ENCODE data around the gene ZCCHC7. TPM values are rescaled to one million over a fixed set of nuclear protein-coding genes. Genes with fewer than 3 reads are reported as not detected.

Gene ZCCHC7
- total and polyA plus RNA-seq, 7 experiments from 2014 or later, result 26.1 to 47.1 (median 40.3) TPM

DNA sequence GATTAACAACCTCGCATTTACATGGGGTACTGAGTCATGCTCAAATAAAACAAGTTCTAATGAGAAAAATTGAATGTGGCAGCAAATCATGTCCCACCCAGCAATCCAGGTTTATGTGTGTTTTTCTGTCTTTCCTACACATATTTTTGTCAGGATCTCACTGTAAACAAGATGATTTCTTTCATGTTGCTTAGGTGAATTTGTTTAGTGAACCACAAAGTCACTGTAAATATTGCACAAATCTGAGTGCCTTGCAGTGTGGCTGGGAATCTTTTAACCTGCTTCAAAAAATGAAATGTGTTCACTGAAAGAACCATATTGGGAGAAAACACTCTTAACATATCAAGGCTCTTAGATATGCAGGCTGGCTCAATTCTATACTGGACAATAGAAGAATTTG, 23.1 kb upstream of the ZCCHC7 start:
- Histone ChIP-seq H3K4me3 (ENCODE audit: low read length) (no peak overlapping the region), H3K27me3 (ENCODE audit: control insufficient read depth in 2 of 2, insufficient read depth in 2 of 2, low read length in 2 of 2) (no peaks in the 10 kb centered on the region), H3K9me3 (ENCODE audit: control insufficient read depth in 2 of 3, low read length in 3 of 3) (no peaks in the 10 kb centered on the region), H3K36me3 (ENCODE audit: control insufficient read depth in 2 of 3, insufficient read depth in 3 of 3, low read length in 3 of 3) (no peaks in the 10 kb centered on the region), H3K4me1 (ENCODE audit: control insufficient read depth in 2 of 2, insufficient read depth in 2 of 2, low read length in 2 of 2) (no peaks in the 10 kb centered on the region), H3K27ac (ENCODE audit: low read depth, low read length) (no peak overlapping the region)
- DNase-seq (no peak), ATAC-seq (no peak)
- no peak overlapping the region for H3K4me3 Mint-ChIP-seq
- H3K27ac Mint-ChIP-seq, result no peak overlapping the region
- peaks cover 0 to 7% (median 0%) of the 10 kb centered on the region in 5 donors for H3K36me3 Mint-ChIP-seq
- no peaks in the 10 kb centered on the region for H3K9me3 Mint-ChIP-seq
- ChIA-PET CTCF (no interaction called here), POLR2A (no interaction called here)
- peaks cover 0 to 4% (median 0%) of the 10 kb centered on the region in 5 donors for H3K27me3 Mint-ChIP-seq
- intact Hi-C loops (cut with micrococcal nuclease), result no loop called here
- peaks cover 0 to 2% (median 0%) of the 10 kb centered on the region in 7 donors for H3K4me1 Mint-ChIP-seq

DNA sequence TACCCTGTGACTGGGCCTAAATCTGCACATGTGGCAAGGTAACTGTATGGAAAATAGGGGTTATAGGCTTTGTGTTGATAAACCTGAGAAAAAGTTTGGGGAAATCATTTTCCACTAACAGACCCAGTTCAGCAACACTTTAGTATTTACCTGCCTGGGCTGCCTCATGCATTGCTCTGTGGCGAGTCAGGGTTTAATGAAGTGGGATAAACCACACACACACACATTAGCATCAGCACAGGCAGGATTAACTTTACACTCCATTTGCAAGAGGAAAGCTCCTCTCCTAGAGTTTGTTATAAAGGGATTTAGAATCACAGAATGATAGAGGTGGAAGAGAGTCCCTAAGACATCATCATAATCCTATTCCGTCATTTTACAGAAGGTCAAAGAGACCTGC, 20.0 kb upstream of the ZCCHC7 start:
- H3K27me3 Mint-ChIP-seq, result peaks cover 0 to 14% (median 4%) of the 10 kb centered on the region in 5 donors
- no peak overlapping the region for H3K4me3 Mint-ChIP-seq
- no peaks in the 10 kb centered on the region for H3K27me3 ChIP-seq (ENCODE audit: control insufficient read depth in 2 of 2, insufficient read depth in 2 of 2, low read length in 2 of 2)
- H3K36me3 Mint-ChIP-seq, result peaks cover 0 to 7% (median 5%) of the 10 kb centered on the region in 5 donors
- ChIA-PET CTCF (interaction anchor here (0.6 kb wide), 1 partner anchor 19 kb away, joined by 7 read pairs; no protein-coding TSS in a partner anchor), POLR2A (no interaction called here)
- DNase-seq (no peak), ATAC-seq (no peak)
- intact Hi-C loops (cut with micrococcal nuclease), result no loop called here
- peaks cover 0 to 6% (median 0%) of the 10 kb centered on the region in 7 donors for H3K4me1 Mint-ChIP-seq
- no peak overlapping the region for H3K4me3 ChIP-seq (ENCODE audit: low read length)
- no peaks in the 10 kb centered on the region for H3K4me1 ChIP-seq (ENCODE audit: control insufficient read depth in 2 of 2, insufficient read depth in 2 of 2, low read length in 2 of 2)
- H3K27ac ChIP-seq (ENCODE audit: low read depth, low read length), result no peak overlapping the region
- H3K36me3 ChIP-seq (ENCODE audit: control insufficient read depth in 2 of 3, insufficient read depth in 3 of 3, low read length in 3 of 3), result no peaks in the 10 kb centered on the region
- H3K9me3 Mint-ChIP-seq, result peaks cover 0 to 2% (median 0%) of the 10 kb centered on the region in 11 donors
- no peaks in the 10 kb centered on the region for H3K9me3 ChIP-seq (ENCODE audit: control insufficient read depth in 2 of 3, low read length in 3 of 3)
- H3K27ac Mint-ChIP-seq, result no peak overlapping the region

DNA sequence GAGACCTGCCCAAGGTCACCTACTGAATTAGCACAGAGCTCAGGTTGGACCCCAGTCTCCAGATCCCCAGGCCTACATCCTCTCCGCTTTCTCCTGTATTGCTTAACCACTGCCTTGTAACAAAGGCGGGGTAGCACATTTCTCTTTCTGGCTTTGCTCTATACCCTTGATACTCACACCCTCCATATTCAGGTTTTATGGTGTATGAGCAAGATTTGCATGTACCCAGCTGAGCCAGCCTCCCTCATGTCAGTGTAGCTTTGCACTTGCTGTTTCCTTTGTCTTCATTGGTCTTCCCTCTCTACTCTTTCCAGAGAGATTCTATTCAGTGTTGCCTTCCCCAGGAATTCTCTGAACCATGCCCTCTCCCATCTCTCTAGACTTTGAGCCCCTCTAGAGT, 19.6 kb upstream of the ZCCHC7 start:
- Mint-ChIP-seq H3K27me3 (peaks cover 0 to 14% (median 4%) of the 10 kb centered on the region in 5 donors), H3K36me3 (peaks cover 0 to 7% (median 5%) of the 10 kb centered on the region in 5 donors), H3K9me3 (peaks cover 0 to 2% (median 0%) of the 10 kb centered on the region in 11 donors), H3K27ac (no peak overlapping the region), H3K4me1 (peaks cover 0 to 6% (median 0%) of the 10 kb centered on the region in 7 donors), H3K4me3 (no peak overlapping the region)
- intact Hi-C loops (cut with micrococcal nuclease), result no loop called here
- H3K27ac ChIP-seq (ENCODE audit: low read depth, low read length), result no peak overlapping the region
- H3K36me3 ChIP-seq (ENCODE audit: control insufficient read depth in 2 of 3, insufficient read depth in 3 of 3, low read length in 3 of 3), result no peaks in the 10 kb centered on the region
- no peaks in the 10 kb centered on the region for H3K4me1 ChIP-seq (ENCODE audit: control insufficient read depth in 2 of 2, insufficient read depth in 2 of 2, low read length in 2 of 2)
- H3K9me3 ChIP-seq (ENCODE audit: control insufficient read depth in 2 of 3, low read length in 3 of 3), result no peaks in the 10 kb centered on the region
- ChIA-PET POLR2A (no interaction called here), CTCF (no interaction called here)
- H3K27me3 ChIP-seq (ENCODE audit: control insufficient read depth in 2 of 2, insufficient read depth in 2 of 2, low read length in 2 of 2), result no peaks in the 10 kb centered on the region
- H3K4me3 ChIP-seq (ENCODE audit: low read length), result no peak overlapping the region
- DNase-seq (no peak), ATAC-seq (no peak)

DNA sequence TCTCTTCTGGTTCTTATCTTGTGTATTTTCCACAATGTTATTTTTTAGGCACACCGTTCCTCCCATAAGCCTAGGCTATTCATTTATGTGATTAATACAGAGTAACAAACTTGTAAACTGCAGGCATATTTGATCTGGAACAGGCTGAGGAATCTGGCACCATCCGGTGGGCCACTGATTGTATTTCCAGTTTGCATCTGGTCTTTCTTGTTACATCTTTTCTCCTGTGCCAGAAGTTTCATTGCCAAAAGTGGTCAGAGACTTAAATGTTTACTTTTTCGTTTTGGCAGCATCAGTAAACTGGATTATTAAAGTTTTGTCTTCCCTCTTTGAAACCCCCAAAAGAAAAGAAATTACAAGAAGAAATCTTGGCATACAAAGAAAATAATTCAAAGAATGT, 17.9 kb upstream of the ZCCHC7 start:
- no peak for DNase-seq
- intact Hi-C loops (cut with micrococcal nuclease), result no loop called here
- CTCF ChIA-PET, result no interaction called here
- POLR2A ChIA-PET, result no interaction called here
- no peak overlapping the region for H3K4me3 Mint-ChIP-seq
- peaks cover 0 to 8% (median 6%) of the 10 kb centered on the region in 5 donors for H3K36me3 Mint-ChIP-seq
- no peak overlapping the region for H3K27ac ChIP-seq (ENCODE audit: low read depth, low read length)
- ATAC-seq, result no peak
- no peaks in the 10 kb centered on the region for H3K9me3 ChIP-seq (ENCODE audit: control insufficient read depth in 2 of 3, low read length in 3 of 3)
- no peak overlapping the region for H3K4me3 ChIP-seq (ENCODE audit: low read length)
- peaks cover 5 to 12% of the 10 kb centered on the region in 2 donors for H3K4me1 ChIP-seq (ENCODE audit: control insufficient read depth in 2 of 2, insufficient read depth in 2 of 2, low read length in 2 of 2)
- H3K36me3 ChIP-seq (ENCODE audit: control insufficient read depth in 2 of 3, insufficient read depth in 3 of 3, low read length in 3 of 3), result no peaks in the 10 kb centered on the region
- peaks cover 7 to 19% (median 13%) of the 10 kb centered on the region in 7 donors for H3K4me1 Mint-ChIP-seq
- peaks cover 0 to 14% (median 4%) of the 10 kb centered on the region in 5 donors for H3K27me3 Mint-ChIP-seq
- no peaks in the 10 kb centered on the region for H3K27me3 ChIP-seq (ENCODE audit: control insufficient read depth in 2 of 2, insufficient read depth in 2 of 2, low read length in 2 of 2)
- H3K27ac Mint-ChIP-seq, result no peak overlapping the region
- H3K9me3 Mint-ChIP-seq, result peaks cover 0 to 2% (median 0%) of the 10 kb centered on the region in 11 donors

DNA sequence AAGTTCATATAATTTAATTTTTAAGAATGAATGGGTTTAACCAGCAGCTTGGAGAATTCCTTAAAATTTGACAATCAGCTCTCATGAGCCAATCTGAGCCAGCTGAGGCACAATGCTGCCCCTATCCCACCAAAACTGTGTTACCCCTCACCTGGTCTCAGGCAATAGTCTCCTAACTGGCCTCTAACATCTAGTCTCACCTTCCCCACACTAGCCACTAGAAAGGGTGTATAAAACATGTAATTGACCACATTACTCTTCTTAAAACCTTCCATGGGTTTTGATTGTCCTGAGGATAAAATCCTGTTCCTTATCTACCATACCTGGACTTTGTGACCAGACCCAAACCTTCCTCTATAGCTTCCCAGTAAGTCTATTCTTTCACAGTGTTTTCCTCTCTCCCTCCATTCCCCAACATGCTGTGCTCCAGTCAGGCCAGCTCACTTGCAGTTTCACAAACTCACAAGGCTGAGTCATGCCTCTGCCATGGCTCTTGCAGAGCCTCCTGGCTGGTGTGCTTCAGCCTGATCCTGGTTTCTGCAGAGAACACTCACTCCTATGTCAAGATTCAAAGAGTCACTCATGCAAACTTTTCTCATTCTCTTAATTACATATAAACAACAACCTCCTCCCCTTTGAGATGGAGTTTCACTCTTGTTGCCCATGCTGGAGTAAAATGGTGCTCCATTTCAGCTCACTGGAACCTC, 16.0 kb upstream of the ZCCHC7 start:
- Mint-ChIP-seq H3K4me1 (peaks cover 13 to 25% (median 20%) of the 10 kb centered on the region in 7 donors), H3K27ac (peak overlapping the region in 1 of 9 donors; percentile 3), H3K36me3 (peaks cover 0 to 13% (median 6%) of the 10 kb centered on the region in 5 donors), H3K4me3 (no peak overlapping the region), H3K27me3 (peaks cover 0 to 14% (median 8%) of the 10 kb centered on the region in 5 donors), H3K9me3 (peaks cover 0 to 13% (median 5%) of the 10 kb centered on the region in 11 donors)
- intact Hi-C loops (cut with micrococcal nuclease), result no loop called here
- Histone ChIP-seq H3K9me3 (ENCODE audit: control insufficient read depth in 2 of 3, low read length in 3 of 3) (no peaks in the 10 kb centered on the region), H3K27ac (ENCODE audit: low read depth, low read length) (no peak overlapping the region), H3K36me3 (ENCODE audit: control insufficient read depth in 2 of 3, insufficient read depth in 3 of 3, low read length in 3 of 3) (no peaks in the 10 kb centered on the region), H3K4me3 (ENCODE audit: low read length) (no peak overlapping the region), H3K4me1 (ENCODE audit: control insufficient read depth in 2 of 2, insufficient read depth in 2 of 2, low read length in 2 of 2) (peaks cover 10 to 19% of the 10 kb centered on the region in 2 donors), H3K27me3 (ENCODE audit: control insufficient read depth in 2 of 2, insufficient read depth in 2 of 2, low read length in 2 of 2) (no peaks in the 10 kb centered on the region)
- no peak for ATAC-seq
- ChIA-PET POLR2A (no interaction called here), CTCF (no interaction called here)
- DNase-seq, result no peak

DNA sequence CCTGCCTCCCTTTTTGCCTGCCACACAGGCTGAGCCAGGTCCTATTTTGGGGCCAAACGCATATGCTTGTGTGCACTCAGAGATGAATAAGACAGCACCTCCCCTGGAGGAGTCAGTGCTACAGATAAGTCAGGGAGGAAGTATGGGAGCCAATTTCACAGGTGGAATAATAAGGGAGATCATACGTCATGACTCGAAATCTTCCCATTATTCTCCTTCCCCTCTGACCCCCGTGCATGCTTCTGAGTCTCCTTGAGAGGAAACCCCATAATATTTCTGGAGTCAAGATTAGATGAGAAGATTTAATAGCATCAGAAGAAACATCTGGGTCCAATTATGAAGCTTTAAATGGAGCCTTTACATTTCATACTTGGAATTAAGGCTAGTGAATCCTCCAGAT, 15.1 kb upstream of the ZCCHC7 start:
- Mint-ChIP-seq H3K36me3 (peaks cover 0 to 13% (median 5%) of the 10 kb centered on the region in 5 donors), H3K9me3 (peaks cover 0 to 13% (median 5%) of the 10 kb centered on the region in 11 donors), H3K27ac (no peak overlapping the region), H3K4me1 (peaks cover 13 to 25% (median 20%) of the 10 kb centered on the region in 7 donors), H3K27me3 (peaks cover 0 to 14% (median 8%) of the 10 kb centered on the region in 5 donors), H3K4me3 (no peak overlapping the region)
- peaks cover 10 to 19% of the 10 kb centered on the region in 2 donors for H3K4me1 ChIP-seq (ENCODE audit: control insufficient read depth in 2 of 2, insufficient read depth in 2 of 2, low read length in 2 of 2)
- no peak overlapping the region for H3K4me3 ChIP-seq (ENCODE audit: low read length)
- H3K9me3 ChIP-seq (ENCODE audit: control insufficient read depth in 2 of 3, low read length in 3 of 3), result no peaks in the 10 kb centered on the region
- no peak for ATAC-seq
- no peak for DNase-seq
- H3K27me3 ChIP-seq (ENCODE audit: control insufficient read depth in 2 of 2, insufficient read depth in 2 of 2, low read length in 2 of 2), result no peaks in the 10 kb centered on the region
- POLR2A ChIA-PET, result interaction anchor here (0.9 kb wide), 1 partner anchor 15 kb away, joined by 5 read pairs; the partner anchor contains the start of gene ZCCHC7
- H3K36me3 ChIP-seq (ENCODE audit: control insufficient read depth in 2 of 3, insufficient read depth in 3 of 3, low read length in 3 of 3), result no peaks in the 10 kb centered on the region
- intact Hi-C loops (cut with micrococcal nuclease), result no loop called here
- CTCF ChIA-PET, result no interaction called here
- no peak overlapping the region for H3K27ac ChIP-seq (ENCODE audit: low read depth, low read length)
